B cell (primary cell): Measurements from ENCODE around the gene COL5A2. TPM values are rescaled to one million over a fixed set of nuclear protein-coding genes. Genes with fewer than 3 reads are reported as not detected.

Experiments used
- ATAC-seq: fragments of 200-7000 bp; cut with Tn5 transposase; one replicate; pipeline ENCODE4 v1.10.0; 2021; ENCODE audit warnings: low read depth, mild to moderate bottlenecking, moderate number of reproducible peaks, moderate library complexity
- CTCF ChIA-PET: fragments of 350-600 bp; sonication (Branson Sonifier 250); formaldehyde crosslinking; loops from one replicate; lab custom pipeline; 2021; ENCODE audit warnings: antibody characterized with exemption, inconsistent platforms; lab: Charles Lee
- POLR2A ChIA-PET: fragments of 350-600 bp; sonication (Branson Sonifier 250); formaldehyde crosslinking; loops from one replicate; lab custom pipeline; 2021; ENCODE audit warnings: antibody characterized with exemption; lab: Charles Lee
- DNase-seq: peaks from one replicate; pipeline ENCODE4 v3.0.0; 2013
- H2AFZ ChIP-seq: 2 replicates; pipeline ENCODE4 v1.6.1; 2012; ENCODE audit warnings: mild to moderate bottlenecking, low read depth, low read length; ENCODE audit not compliant: insufficient read depth, poor library complexity, severe bottlenecking
- H3K27ac ChIP-seq, 2 donors: 1 replicate in 1 of 2; 2 replicates in 1 of 2; pipeline ENCODE4 v1.5.1; 2012 to 2013; ENCODE audit warnings: low read length in 2 of 2, mild to moderate bottlenecking in 2 of 2, moderate library complexity in 1 of 2
- H3K27me3 ChIP-seq, 4 experiments: fragments of 200-600 bp in 1 of 4; sonication (generic) in 1 of 4; replicated peaks in 1 of 4; 1 replicate in 2 of 4; 2 replicates in 2 of 4; pipeline versions ENCODE4 v1.6.1 to v1.7.0; 2013 to 2016; ENCODE audit warnings: low read length in 3 of 4, mild to moderate bottlenecking in 2 of 4, mixed read lengths in 1 of 4, moderate library complexity in 1 of 4; ENCODE audit not compliant: insufficient read depth in 4 of 4, control insufficient read depth in 3 of 4; ENCODE audit errors: control extremely low read depth in 1 of 4
- H3K36me3 ChIP-seq, 2 experiments: replicated peaks in 1 of 2; 1 replicate in 1 of 2; 2 replicates in 1 of 2; pipeline versions ENCODE4 v1.6.1 to v1.7.1; 2013; ENCODE audit warnings: low read length in 1 of 2; ENCODE audit not compliant: insufficient read depth in 2 of 2, control insufficient read depth in 1 of 2; ENCODE audit errors: control extremely low read depth in 1 of 2, extremely low read depth in 1 of 2
- H3K4me1 ChIP-seq, 2 donors: fragments of 200-600 bp in 1 of 2; sonication (generic) in 1 of 2; 1 replicate in 1 of 2; 2 replicates in 1 of 2; pipeline versions ENCODE4 v1.5.1 to v1.6.1; 2013 to 2017; ENCODE audit warnings: low read length in 2 of 2; ENCODE audit not compliant: control insufficient read depth in 2 of 2, insufficient read depth in 2 of 2
- H3K4me2 ChIP-seq: replicated peaks from 2 replicates; pipeline ENCODE3; 2012; ENCODE audit warnings: mild to moderate bottlenecking, low read depth, low read length; ENCODE audit not compliant: poor library complexity, severe bottlenecking
- H3K4me3 ChIP-seq, 5 experiments: fragments of 200-600 bp in 1 of 5; sonication (generic) in 1 of 5; 1 replicate in 3 of 5; 2 replicates in 2 of 5; pipeline versions ENCODE4 v1.5.1 to v1.7.0; 2011 to 2016; ENCODE audit warnings: low read length in 4 of 5, mild to moderate bottlenecking in 4 of 5, low read depth in 2 of 5, control low read depth in 1 of 5, moderate library complexity in 1 of 5; ENCODE audit not compliant: insufficient read depth in 1 of 5; ENCODE audit errors: control extremely low read depth in 1 of 5, extremely low read depth in 1 of 5
- H3K79me2 ChIP-seq: fragments of 200-600 bp; sonication (generic); one replicate; pipeline ENCODE4 v1.6.0; 2016; ENCODE audit warnings: low read length; ENCODE audit not compliant: control insufficient read depth, insufficient read depth
- H3K9ac ChIP-seq: fragments of 200-600 bp; sonication (generic); 2 replicates; pipeline ENCODE4 v1.6.1; 2017; ENCODE audit warnings: mild to moderate bottlenecking, low read length, moderate library complexity
- H3K9me3 ChIP-seq, 3 donors: one replicate each; pipeline versions ENCODE4 v1.6.1 to v1.7.1; 2013; ENCODE audit warnings: low read length in 2 of 3; ENCODE audit not compliant: control insufficient read depth in 2 of 3, insufficient read depth in 1 of 3; ENCODE audit errors: control extremely low read depth in 1 of 3
- H4K20me1 ChIP-seq: 2 replicates; pipeline ENCODE4 v1.6.0; 2012; ENCODE audit warnings: mild to moderate bottlenecking, low read length; ENCODE audit not compliant: insufficient read depth, control insufficient read depth, poor library complexity, severe bottlenecking
- H3K27ac Mint-ChIP-seq: one replicate; pipeline ENCODE4 v1.8.0; 2021; ENCODE audit warnings: mixed read lengths
- H3K27me3 Mint-ChIP-seq: one replicate; pipeline ENCODE4 v1.8.0; 2021; ENCODE audit warnings: mixed read lengths
- H3K4me1 Mint-ChIP-seq: one replicate; pipeline ENCODE4 v1.8.0; 2021; ENCODE audit warnings: mixed read lengths
- H3K4me3 Mint-ChIP-seq: one replicate; pipeline ENCODE4 v1.8.0; 2021; ENCODE audit warnings: mixed read lengths
- H3K9me3 Mint-ChIP-seq: one replicate; pipeline ENCODE4 v1.8.0; 2022; ENCODE audit warnings: mixed read lengths; ENCODE audit not compliant: insufficient read depth
- CTCF ChIP-seq: fragments of 200-600 bp; IDR thresholded peaks from one replicate; pipeline ENCODE4 v1.8.0; 2022; ENCODE audit warnings: antibody characterized with exemption, mild to moderate bottlenecking
- EZH2 ChIP-seq: IDR thresholded peaks from 2 replicates; pipeline ENCODE4 v1.6.1; 2012; ENCODE audit warnings: borderline replicate concordance, low read depth, mild to moderate bottlenecking, moderate library complexity, low read length; ENCODE audit not compliant: insufficient read depth, poor library complexity, severe bottlenecking
- WGBS: methylation state at CpG from one replicate; pipeline ENCODE4 v1.1.5; 2013; ENCODE audit warnings: missing lambda C conversion rate; ENCODE audit not compliant: insufficient coverage; 5-methylcytosine and 5-hydroxymethylcytosine counted together
- intact Hi-C: fragments of 100-400 bp; cut with micrococcal nuclease; formaldehyde crosslinking; loops from one replicate; pipeline ENCODE4 v1.10.0; 2022
- polyA plus RNA-seq: library from polyadenylated mRNA; depleted of rRNA; stranded (reverse); fragments of >200 nt; gene quantifications from 2 replicates; pipeline ENCODE4 v1.2.3, GENCODE V29; 2012
- total RNA-seq, 2 donors: library from RNA; stranded (reverse); fragments of 120-200 nt in 1 of 2; gene quantifications; 1 replicate in 1 of 2; 2 replicates in 1 of 2; pipeline versions ENCODE4 v1.2.3 to v1.2.4, GENCODE V29; 2013 to 2022

The COL5A2 gene
- total and polyA plus RNA-seq, 2 donors (not counting 1 experiment from before 2014, with no cell fraction given): 0.44 to 0.45 TPM

DNA sequence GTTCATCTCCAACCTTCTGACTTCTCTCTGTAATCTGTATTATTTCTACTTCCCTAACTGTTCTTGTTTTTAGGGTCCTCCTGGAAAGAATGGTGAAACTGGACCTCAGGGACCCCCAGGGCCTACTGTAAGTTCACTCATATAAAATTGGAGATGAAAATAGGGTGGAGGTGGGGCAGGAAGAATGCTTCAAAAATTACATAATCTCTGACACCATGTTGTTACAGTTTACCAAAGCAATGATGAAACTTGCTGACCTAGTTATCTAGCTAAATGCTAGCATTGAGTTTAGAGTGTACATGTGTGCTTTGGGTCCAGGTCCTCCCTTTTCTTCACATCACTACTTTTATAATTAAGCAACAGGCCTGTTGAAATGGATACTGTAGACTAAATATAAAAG lies 182.3 kb downstream of the COL5A2 start:
- Histone ChIP-seq H3K27ac (no peak overlapping the region), H3K9me3 (no peaks in the 10 kb centered on the region), H3K27me3 (no peaks in the 10 kb centered on the region), H3K4me2 (no peak overlapping the region), H3K36me3 (no peaks in the 10 kb centered on the region), H3K4me3 (no peak overlapping the region), H3K9ac (no peak overlapping the region), H4K20me1 (no peaks in the 10 kb centered on the region), H3K79me2 (no peaks in the 10 kb centered on the region), H2AFZ (no peak overlapping the region), H3K4me1 (no peaks in the 10 kb centered on the region)
- Mint-ChIP-seq H3K4me3 (no peak overlapping the region), H3K4me1 (no peaks in the 10 kb centered on the region), H3K27me3 (no peaks in the 10 kb centered on the region), H3K27ac (no peak overlapping the region), H3K9me3 (no peaks in the 10 kb centered on the region)
- no peak for DNase-seq
- ChIA-PET POLR2A (no interaction called here), CTCF (no interaction called here)
- ATAC-seq: no peak
- TF ChIP-seq EZH2 (no peak), CTCF (no peak)
- intact Hi-C loops: no loop called here

DNA sequence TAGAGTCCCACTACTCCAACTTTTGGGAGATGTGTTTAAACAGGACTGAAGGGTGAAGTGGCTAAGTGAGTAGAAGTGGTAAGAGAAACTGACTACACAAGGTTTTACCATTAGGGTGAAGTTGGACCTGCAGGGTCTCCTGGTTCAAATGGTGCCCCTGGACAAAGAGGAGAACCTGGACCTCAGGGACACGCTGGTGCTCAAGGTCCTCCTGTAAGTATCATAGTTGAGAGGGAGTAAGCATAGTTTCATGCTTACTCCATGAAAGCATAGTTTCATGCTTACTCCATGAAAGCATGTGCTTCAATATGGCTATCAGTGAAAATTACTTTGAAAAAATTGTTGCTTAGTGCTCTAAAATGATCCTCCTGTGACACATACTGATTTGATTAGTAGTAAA lies 186.3 kb downstream of the COL5A2 start:
- ATAC-seq: no peak
- H3K36me3 ChIP-seq: no peaks in the 10 kb centered on the region
- H3K4me2 ChIP-seq: no peak overlapping the region
- H3K9ac ChIP-seq: no peak overlapping the region
- DNase-seq: no peak
- intact Hi-C loops: no loop called here
- no peak overlapping the region for H3K4me3 ChIP-seq
- H3K4me1 ChIP-seq: no peaks in the 10 kb centered on the region
- TF ChIP-seq EZH2: no peak
- TF ChIP-seq CTCF: no peak
- no CpG with 5 or more reads among the region's 1 CpG for WGBS
- no peaks in the 10 kb centered on the region for H3K9me3 Mint-ChIP-seq
- H4K20me1 ChIP-seq: no peaks in the 10 kb centered on the region
- no peaks in the 10 kb centered on the region for H3K27me3 ChIP-seq
- H3K4me3 Mint-ChIP-seq: no peak overlapping the region
- H2AFZ ChIP-seq: no peak overlapping the region
- ChIA-PET CTCF (no interaction called here), POLR2A (no interaction called here)
- no peaks in the 10 kb centered on the region for H3K4me1 Mint-ChIP-seq
- H3K27me3 Mint-ChIP-seq: no peaks in the 10 kb centered on the region
- H3K27ac ChIP-seq: no peak overlapping the region
- no peaks in the 10 kb centered on the region for H3K9me3 ChIP-seq
- no peaks in the 10 kb centered on the region for H3K79me2 ChIP-seq
- H3K27ac Mint-ChIP-seq: no peak overlapping the region
